Left ventricle myocardium superior (tissue), 1 donor: ENCODE data around the gene ANTXR1. TPM values are rescaled to one million over a fixed set of nuclear protein-coding genes. Genes with fewer than 3 reads are reported as not detected.

Source experiments
- ATAC-seq: fragments of 200-7000 bp; cut with Tn5 transposase; one replicate; pipeline ENCODE4 v1.9.1; 2020; ENCODE audit warnings: mild to moderate bottlenecking, moderate library complexity
- DNase-seq: peaks from one replicate; pipeline ENCODE4 v3.0.0-alpha.2; 2020
- intact Hi-C: fragments of 100-400 bp; cut with micrococcal nuclease; formaldehyde crosslinking; loops from one replicate; pipeline ENCODE4 v1.11.0; 2022
- long read RNA-seq: library from polyadenylated mRNA; unstranded; transcript quantifications from one replicate; pipeline ENCODE4 v2.0.0, GENCODE V29; 2021
- total RNA-seq: library from RNA; stranded (reverse); fragmentation: NEBNext Ultra II Directional; extraction: Animal tissue kit (Norgen Biotek cat#: 25700); gene quantifications from one replicate; pipeline ENCODE4 v1.2.1, GENCODE V29; 2021
- donor health status: DM: no; HTN: yes; CAD: no; lungs with severe emphysema.

The ANTXR1 gene
- total RNA-seq, result 28.9 TPM
- long read RNA-seq, partial matches to known transcripts, result 0 of 3 reads
- long read RNA-seq, other reads (novel, unspliced or antisense), result 3 of 3 reads

DNA sequence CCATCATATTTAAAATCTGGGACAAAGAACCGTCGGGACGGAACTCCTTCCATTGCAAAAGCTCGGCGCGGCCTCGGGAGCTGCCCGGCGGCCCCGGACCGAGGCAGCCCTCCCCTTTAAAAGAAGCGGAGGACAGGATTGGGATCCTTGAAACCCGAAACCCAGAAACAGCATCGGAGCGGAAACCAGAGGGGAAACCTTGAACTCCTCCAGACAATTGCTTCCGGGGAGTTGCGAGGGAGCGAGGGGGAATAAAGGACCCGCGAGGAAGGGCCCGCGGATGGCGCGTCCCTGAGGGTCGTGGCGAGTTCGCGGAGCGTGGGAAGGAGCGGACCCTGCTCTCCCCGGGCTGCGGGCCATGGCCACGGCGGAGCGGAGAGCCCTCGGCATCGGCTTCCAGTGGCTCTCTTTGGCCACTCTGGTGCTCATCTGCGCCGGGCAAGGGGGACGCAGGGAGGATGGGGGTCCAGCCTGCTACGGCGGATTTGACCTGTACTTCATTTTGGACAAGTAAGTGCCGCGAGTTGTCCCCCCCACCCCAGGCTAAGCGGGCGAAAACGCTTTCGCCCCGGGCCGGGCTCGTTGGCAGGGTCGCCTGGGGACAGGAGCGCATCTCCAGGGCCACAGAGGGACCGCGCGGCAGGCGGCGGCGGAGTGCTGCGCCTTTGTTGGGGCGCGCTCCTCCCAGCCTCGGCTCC lies at the start of gene ANTXR1:
ANTXR1 (plus strand) TSS at position 38 of the 698 bp plus-strand sequence; CDS start at position 359, 321 bp downstream.
- intact Hi-C loops, result no loop called here
- peak; percentile 62 for DNase-seq

DNA sequence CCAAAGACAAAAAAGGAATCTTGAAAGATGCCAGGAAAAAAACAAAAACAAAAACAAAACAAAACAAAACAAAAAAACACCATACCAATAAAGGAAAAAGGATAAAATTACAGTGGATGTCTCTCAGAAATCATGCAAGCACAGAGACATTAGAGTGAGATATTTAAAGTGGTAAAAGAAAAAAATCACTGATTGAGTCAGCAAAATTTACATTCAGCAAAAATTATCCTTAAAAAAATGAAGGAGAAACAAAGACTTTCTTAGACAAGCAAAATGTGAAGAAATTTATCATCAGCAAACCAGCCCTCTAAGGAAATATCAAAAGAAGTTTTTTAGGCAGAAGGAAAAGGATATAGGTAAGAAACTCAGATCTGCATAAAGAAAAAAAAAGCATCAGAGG lies 48.7 kb upstream of the ANTXR1 start:
- no peak for DNase-seq
- intact Hi-C loops, result no loop called here
- no peak for ATAC-seq

More for the DNA sequence above, at the start of gene ANTXR1:
- ATAC-seq, result peak; percentile 79

DNA sequence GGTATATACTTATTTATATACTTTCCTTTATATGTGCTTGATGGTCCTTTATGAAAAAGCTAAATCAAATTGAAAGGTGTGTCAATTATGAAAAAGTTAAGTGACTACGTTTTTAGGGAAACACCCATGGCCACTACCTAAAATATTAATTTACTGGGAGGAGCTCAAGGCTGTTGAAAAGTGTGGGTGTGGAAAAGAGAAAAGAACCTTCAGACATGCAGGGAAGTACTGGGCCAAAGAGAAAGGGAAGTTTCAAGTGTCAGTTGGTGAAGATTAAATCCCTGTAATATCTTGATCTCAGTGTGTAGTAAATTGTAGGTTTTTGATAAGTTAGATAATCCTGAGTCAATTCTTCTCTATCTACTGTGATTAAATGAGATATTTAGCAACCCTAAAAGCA lies 44.8 kb upstream of the ANTXR1 start:
- intact Hi-C loops, result no loop called here
- no peak for ATAC-seq
- no peak for DNase-seq

DNA sequence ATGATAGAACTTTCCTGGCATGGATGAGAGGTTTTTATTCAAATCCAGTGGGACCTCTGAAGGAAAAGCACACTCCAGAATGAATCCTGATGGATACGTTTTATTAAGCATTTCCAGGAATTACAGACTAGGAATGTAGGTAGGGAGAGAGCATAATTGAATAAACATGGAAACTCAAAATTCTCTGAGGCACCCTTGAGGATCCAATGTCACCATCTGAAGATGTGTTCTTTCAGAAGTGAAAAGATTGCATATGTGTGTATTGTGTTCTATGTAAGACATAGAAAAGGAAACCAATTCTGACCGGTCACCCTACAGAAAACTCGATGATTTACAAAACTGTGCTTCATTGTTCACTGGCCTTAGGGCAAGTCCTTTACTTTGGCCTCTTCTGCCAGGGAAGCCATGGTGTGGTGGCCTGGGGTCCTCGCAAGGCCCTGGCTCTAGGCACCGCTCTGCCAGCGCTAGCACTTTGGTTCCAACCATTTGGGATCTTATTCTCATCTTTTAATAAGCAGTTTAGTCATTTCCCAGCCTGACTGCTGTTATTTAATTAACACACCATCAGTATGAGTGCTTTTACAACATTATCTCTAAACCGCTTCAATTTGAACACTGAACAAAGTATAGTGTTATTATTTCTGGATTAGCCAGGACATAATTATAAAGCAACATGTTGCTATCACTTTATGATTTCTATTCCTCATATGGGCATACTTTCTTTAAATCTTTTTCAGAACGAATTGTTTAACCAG lies 43.1 kb upstream of the ANTXR1 start:
- DNase-seq (no peak), ATAC-seq (no peak)
- intact Hi-C loops, result no loop called here

DNA sequence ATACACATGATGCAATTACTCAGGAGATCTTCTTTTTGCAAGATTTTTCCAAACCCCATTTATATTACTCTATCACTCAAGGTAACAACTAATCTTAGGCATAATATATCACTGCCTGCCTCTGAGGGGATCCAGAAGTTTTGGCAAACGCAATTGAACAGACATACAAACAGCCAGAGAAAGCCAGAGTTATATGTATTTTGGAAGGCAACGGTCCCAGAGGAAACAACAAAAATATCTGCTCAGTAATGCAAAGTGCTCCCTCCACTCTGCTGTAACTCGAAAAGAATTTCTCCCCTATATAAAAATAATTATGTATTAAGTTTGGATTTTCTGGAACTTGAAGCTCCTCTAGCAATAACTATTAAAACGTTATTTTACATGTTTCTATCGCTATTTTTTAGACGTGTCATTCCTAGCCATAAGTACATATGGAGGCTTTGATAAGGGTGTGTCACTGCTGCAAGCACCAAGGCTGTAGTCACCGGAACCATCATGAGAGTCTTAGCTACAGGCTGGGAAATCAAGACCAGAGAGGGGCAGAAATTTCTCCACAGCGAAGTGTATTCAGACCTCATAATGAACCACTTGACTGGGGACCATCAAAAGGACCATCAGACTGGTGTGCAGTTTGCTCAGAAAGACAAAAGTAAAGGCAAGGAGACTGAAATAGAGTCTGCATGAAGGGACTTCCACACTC lies 42.3 kb upstream of the ANTXR1 start:
- ATAC-seq (no peak), DNase-seq (no peak)
- intact Hi-C loops, result no loop called here

DNA sequence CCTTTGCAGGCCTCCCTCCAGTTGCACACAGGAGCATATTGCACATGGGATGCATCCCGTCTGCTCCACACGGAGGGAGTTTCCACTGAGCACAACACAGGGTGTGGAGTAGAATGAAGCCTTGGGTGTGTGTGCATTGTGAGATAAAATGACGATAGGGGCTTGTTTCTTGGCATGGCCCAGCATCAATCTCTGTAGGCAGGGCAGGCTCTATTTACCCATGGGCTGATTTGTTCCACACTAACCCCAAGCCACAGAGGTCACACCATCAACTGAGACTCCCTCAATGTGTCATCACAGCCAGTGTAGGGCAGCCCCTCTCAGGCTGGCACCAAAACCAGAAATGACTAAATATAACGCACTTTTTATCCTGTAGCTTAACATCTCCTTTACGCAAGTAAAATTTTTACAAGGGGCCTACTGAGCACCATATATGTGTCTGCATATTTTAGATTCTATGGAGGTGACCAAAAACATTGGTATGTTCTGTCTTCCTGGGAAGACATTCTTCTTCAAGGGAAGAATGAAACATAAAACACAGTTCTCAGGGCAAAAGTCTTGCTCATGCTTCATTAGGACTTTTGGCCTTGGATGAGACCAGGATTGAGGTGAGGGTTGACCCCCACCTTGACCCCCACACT lies 41.3 kb upstream of the ANTXR1 start:
- intact Hi-C loops, result no loop called here
- DNase-seq (no peak), ATAC-seq (no peak)

DNA sequence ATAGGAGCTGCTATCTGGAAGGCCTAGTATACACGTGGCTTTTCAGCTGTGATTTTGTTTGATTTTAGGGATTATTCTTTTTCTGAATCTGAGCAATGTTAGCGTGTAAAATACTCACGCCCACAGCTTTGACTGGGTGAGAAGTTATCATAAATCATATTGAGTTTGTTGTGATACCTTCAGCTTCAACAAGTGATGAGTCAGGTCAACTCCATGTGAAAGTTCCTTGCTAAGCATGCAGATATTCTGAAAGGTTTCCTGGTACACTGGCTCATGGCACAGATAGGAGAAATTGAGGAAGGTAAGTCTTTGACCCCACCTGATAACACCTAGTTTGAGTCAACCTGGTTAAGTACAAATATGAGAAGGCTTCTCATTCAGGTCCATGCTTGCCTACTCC lies 38.7 kb upstream of the ANTXR1 start, which contains the start of gene GKN1:
GKN1 (plus strand) TSS at position 386 of the 400 bp plus-strand sequence. CDS start 42 bp downstream, outside the sequence.
- no peak for DNase-seq
- intact Hi-C loops, result no loop called here
- no peak for ATAC-seq

DNA sequence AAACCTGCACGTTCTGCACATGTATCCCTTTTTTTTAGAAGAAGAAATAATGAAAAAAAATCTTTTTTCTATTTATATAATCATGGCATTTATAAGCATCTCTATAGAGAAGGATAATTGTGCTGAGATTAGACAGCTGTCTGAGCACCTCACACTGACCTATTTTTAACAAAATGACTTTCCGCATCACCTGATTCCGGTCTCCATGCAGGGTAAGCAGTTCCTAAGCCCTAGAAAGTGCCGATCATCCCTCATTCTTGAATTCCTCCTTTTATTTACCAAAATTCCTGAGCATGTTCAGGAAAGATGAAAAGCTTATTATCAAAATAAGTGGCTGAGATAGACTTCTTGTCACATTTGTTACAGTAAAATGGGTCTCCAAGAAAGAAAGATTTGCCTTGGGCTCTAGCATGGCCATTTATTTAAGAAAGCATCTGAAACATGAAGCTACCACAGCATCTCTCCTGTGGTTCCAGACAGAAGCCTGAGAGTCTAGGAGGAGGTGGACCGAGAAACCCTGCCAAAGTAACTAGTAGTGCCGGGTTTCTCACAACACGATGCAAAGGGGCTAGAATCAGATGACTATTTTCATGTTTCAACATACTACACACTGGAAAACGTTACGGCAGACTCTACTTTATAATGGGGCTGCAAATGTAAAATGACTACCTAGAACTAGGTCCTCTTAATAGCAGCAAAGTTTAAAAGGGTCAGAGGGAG lies 37.9 kb upstream of the ANTXR1 start:
- no peak for DNase-seq
- ATAC-seq, result peak; percentile 45
- intact Hi-C loops, result no loop called here

DNA sequence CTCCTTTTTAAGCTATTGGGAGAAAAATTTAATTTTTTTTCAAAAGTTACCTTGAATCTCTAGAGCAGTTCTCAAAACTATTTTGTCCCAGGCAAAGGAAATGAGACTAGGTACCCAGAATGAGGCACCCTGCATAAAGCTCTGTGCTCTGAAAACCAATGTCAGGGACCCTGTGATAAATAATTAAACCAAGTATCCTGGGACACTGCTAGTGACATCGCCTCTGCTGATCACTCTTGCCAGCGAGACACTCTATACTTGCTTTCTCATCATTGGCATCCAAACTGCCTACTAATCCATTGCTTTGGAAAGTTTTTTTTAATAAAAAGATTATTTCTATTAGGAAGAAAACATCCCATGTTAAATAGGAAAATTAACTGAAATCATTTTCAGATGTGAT lies 37.1 kb upstream of the ANTXR1 start:
- ATAC-seq, result no peak
- intact Hi-C loops, result no loop called here
- DNase-seq, result no peak

DNA sequence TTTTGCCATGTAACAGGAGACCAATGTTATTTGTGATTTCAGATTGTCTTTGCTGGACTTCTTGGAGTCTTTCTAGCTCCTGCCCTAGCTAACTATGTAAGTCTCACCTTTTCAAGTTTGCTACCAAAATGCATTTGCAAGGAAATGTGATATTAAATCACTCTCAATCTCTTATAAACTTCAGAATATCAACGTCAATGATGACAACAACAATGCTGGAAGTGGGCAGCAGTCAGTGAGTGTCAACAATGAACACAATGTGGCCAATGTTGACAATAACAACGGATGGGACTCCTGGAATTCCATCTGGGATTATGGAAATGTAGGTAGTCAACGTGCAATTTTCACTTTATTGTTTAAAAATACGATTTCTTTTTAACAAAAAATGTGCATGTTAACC lies 35.5 kb upstream of the ANTXR1 start:
- intact Hi-C loops, result no loop called here
- no peak for ATAC-seq
- DNase-seq, result no peak

DNA sequence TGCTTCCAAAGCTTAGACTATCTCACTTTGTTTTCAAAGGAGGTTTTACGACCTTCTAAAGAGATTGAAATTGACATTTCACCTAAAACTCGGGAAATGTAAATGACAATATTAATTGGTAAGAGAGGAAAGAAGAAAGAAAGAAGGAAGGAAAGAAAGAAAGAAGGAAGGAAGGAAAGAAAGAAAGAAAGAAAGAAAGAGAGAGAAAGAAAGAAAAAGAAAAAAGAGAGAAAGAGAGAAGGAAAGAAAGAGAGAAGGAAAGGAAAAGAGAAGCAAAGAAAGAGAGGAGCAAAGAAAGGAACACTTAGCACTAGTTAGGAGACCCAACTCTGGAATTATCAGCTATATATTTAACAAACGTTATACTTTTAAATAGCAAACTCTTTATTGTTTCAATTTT lies 34.9 kb upstream of the ANTXR1 start:
- DNase-seq (no peak), ATAC-seq (no peak)
- intact Hi-C loops, result no loop called here

DNA sequence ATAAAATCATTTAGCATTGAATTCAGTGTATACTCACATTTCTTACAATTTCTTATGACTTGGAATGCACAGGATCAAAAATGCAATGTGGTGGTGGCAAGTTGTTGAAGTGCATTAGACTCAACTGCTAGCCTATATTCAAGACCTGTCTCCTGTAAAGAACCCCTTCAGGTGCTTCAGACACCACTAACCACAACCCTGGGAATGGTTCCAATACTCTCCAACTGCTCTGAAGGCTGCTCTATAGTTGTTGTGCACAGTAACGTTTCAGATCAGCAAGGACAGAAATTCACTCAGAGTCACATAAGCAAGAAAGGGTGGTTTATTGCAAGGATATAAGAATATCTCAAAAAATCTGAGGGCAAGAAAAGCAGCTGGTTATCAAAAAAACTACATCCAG lies 32.0 kb upstream of the ANTXR1 start:
- DNase-seq (no peak), ATAC-seq (no peak)
- intact Hi-C loops, result no loop called here

DNA sequence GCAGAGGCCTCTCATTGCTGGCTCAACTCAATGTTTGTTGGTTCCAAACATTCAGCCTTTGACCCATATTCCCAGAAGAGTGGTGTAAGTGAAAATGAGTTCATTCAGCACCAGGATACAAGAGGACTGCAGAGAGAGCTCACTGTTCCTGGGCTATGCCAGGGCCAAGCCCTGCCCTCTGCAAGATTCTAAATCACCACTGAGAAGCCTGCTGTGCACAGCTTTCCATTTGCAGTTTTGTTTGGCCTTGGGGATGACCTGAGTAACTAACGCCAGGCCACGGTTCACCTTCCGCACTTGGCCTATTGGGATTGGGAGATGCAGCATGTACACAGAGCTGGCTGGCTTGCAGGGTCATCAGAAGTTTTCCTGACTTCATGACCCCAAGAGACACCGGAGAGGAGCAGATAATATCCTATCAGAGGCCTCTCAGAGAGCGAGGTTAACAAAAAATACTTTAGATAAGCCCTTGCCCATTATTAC lies 25.9 kb upstream of the ANTXR1 start:
- DNase-seq (peak; percentile 27), ATAC-seq (peak; percentile 80)
- intact Hi-C loops, result no loop called here

DNA sequence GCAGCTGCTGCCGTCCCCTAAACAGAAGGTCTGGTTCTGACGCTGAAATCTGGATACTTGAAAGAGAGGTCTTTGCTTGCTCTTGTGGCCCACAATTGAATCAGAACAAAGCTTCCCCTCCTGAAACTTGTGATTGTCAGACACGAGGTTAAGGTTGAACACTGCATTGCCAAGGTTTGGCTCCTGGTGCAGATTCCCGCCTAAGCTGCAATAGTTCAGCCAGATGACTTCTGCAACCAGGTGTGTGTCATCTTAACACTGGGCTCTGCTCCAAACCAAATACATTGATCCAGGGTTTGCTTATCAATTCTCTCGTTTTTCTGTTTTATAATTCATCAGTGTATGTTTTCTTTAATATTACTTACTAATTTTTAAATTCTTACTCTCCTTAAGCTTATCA lies 23.9 kb upstream of the ANTXR1 start:
- intact Hi-C loops, result no loop called here
- no peak for ATAC-seq

DNA sequence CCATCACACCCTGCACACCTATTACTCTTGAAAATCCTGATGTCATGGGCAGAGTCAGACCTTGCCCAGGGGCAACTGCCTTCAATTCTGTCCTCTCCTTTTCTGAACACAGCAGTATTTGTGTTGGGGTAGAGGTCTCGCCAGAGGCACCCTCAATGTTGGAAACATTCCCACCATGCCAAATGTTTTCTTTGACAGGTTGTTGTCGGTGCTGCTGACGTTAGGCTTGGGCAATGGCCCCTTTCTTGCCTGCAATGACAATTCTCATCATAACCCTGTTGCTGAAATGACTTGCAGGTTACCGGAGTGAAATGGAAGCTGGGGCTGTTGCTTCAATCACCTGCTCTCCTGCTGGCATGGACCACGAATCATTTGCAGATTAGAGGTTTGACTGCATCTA lies 20.6 kb upstream of the ANTXR1 start:
- intact Hi-C loops, result no loop called here
- DNase-seq, result no peak
- ATAC-seq, result no peak

More for the DNA sequence above, 23.9 kb upstream of the ANTXR1 start:
- no peak for DNase-seq

DNA sequence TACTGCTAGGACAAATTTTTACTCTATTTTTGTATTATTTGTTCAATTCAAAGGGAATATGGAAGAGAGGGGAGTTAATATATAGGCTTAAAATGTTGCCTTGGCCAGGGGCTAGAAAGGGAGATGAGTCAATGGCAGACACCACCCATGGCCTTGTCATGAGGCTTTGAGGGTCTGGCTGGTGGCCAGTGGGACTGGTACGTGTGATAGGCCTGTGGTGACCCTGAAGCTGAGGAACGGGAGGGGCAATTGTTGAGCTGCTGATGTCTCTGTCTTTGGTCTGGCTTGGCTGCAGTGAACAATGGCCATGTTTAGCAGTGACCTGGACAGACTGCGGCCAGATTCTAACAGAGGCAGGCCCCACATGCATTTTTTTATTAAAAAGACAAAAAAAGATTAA lies 20.0 kb upstream of the ANTXR1 start:
- DNase-seq, result no peak
- no peak for ATAC-seq
- intact Hi-C loops, result no loop called here

DNA sequence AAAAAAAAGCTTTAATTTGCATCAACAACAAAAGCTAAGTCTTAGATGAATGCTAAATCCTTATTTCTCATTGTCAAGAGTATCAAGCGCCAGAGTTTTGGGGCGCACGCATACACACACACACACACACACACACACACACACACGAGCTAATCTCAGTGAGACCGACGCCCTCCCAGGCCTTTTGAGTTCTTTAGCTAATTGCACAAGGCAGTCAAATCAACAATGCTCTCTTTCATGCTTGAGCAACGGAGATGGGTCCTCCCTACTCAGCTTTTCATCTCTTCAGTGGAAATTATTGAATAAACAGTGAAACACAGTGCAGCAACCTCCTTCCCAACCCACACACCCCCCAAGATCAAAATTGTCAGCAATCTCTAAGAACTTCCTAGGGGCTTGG lies 19.3 kb upstream of the ANTXR1 start:
- DNase-seq, result no peak
- intact Hi-C loops, result no loop called here
- ATAC-seq, result peak; percentile 41

DNA sequence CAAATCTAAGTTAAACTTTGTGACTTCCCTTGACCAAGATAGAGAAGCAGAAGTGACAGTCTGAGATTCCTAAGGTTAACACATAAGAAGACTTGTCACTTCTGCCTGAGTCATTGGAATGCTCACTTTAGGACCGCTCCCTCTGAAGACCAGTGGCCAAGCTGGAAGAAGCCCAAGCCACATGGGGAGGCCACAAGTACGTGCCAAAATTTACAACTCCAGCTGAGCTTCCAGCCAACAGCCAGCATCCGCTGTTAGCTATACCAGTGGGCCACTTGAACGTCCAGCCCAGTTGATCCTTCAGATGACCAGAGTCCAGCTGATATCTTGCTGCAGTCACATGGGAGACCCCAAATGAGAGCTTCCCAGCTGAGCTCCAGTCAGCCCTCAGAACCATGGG lies 18.1 kb upstream of the ANTXR1 start:
- ATAC-seq, result peak; percentile 83
- peak; percentile 69 for DNase-seq
- intact Hi-C loops, result no loop called here

DNA sequence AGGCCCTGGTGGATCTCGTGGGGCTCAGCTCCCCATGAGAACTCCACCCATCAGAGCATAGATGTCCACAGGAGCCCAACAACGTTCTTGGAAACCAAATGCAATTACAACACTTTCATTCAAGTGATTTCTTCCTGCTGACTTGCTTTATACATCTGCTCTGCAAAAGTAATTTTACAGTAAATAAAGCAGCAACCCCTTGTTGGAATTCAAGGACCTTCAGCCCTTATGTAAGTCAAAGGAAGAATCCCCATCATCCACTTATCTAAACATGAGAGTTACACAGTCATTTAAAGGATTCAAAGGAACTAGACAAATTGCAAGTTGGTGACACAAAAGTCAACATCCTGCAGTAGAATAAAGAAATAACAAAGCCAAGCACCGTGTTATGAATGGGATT lies 17.1 kb upstream of the ANTXR1 start:
- ATAC-seq, result no peak
- intact Hi-C loops, result no loop called here
- no peak for DNase-seq
